Body of pancreas (tissue), 4 donors: ENCODE results near the gene ZNF804B. TPM values are rescaled to one million over a fixed set of nuclear protein-coding genes. Genes with fewer than 3 reads are reported as not detected.

Experiments used
- ATAC-seq: fragments of 150-250 bp; one replicate; pipeline ENCODE4 v1.9.1; 2016
- DNase-seq, 4 donors: peaks; one replicate each; pipeline ENCODE4 v3.0.0-alpha.2; 2019
- H3K27ac ChIP-seq, 4 donors: fragments of 200-600 bp; sonication (generic); 1 replicate in 3 of 4; 2 replicates in 1 of 4; pipeline versions ENCODE4 v1.5.1 to v1.6.1; 2016 to 2019; ENCODE audit warnings: mild to moderate bottlenecking in 1 of 4, mixed read lengths in 1 of 4, moderate library complexity in 1 of 4
- H3K27me3 ChIP-seq, 2 donors: fragments of 200-600 bp; sonication (generic); one replicate each; pipeline ENCODE4 v1.6.0; 2016; ENCODE audit warnings: mild to moderate bottlenecking in 1 of 2
- H3K36me3 ChIP-seq, 2 donors: fragments of 200-600 bp; sonication (generic); replicated peaks in 1 of 2; 2 replicates each; pipeline ENCODE4 v1.5.1; 2016; ENCODE audit warnings: low read depth in 2 of 2; ENCODE audit not compliant: insufficient read depth in 1 of 2
- H3K4me1 ChIP-seq: fragments of 200-600 bp; sonication (generic); one replicate; pipeline ENCODE4 v1.6.0; 2016
- H3K4me3 ChIP-seq, 2 donors: fragments of 200-600 bp; sonication (generic); 1 replicate in 1 of 2; 2 replicates in 1 of 2; pipeline ENCODE4 v1.5.1; 2016 to 2019
- H3K9me3 ChIP-seq, 3 donors: fragments of 200-600 bp; sonication (generic); 1 replicate in 2 of 3; 2 replicates in 1 of 3; pipeline ENCODE4 v1.5.1; 2016
- POLR2A ChIP-seq, 3 donors: fragments of 450-650 bp; IDR thresholded peaks; one replicate each; pipeline ENCODE4 v1.6.1; 2016; ENCODE audit warnings: antibody characterized with exemption in 3 of 3, mild to moderate bottlenecking in 2 of 3
- WGBS, 2 donors: methylation state at CpG; one replicate each; pipeline ENCODE4 v1.1.5; 2017; 5-methylcytosine and 5-hydroxymethylcytosine counted together
- intact Hi-C: fragments of 100-400 bp; cut with DNase I; formaldehyde crosslinking; loops from one replicate; pipeline ENCODE4 v1.15.1; 2023
- total RNA-seq, 2 donors: library from RNA; depleted of rRNA; stranded (reverse); fragments of >200 nt; gene quantifications; one replicate each; pipeline ENCODE4 v1.1.0, GENCODE V29; 2016
- TF ChIP-seq, protein P1 (sequence below), 7 experiments: fragments of 450-650 bp in 4 of 7; fragments of 200-600 bp in 3 of 7; sonication (generic) in 3 of 7; IDR thresholded peaks; one replicate each; pipeline ENCODE4 v1.5.1; 2016 to 2019; ENCODE audit warnings: antibody characterized with exemption in 7 of 7

The ZNF804B gene
- total RNA-seq, 2 donors from 2014 or later = under 0.01 to 4.9 TPM

DNA sequence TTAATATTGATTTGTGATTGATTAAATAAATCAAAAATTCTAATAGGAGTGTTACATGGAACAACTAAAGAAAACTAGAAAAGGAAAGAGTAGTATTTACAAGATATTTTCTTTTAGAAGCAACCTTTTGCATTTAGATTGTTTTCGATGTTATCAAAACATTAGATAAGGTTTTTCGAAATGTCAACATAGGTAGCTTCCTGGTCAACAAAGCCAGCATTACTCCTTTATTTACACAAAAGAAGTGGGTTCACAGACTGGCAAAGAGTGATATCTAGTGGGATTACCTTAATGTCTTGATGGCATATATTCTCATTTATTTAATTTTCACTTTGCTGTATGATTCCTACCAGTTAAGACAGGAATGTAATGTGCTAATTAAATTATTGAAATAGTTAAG lies 153.4 kb downstream of the ZNF804B start:
- Histone ChIP-seq H3K27me3 (no peaks in the 10 kb centered on the region), H3K27ac (no peak overlapping the region), H3K9me3 (no peaks in the 10 kb centered on the region), H3K4me3 (no peak overlapping the region), H3K36me3 (no peaks in the 10 kb centered on the region), H3K4me1 (no peaks in the 10 kb centered on the region)
- intact Hi-C loops = no loop called here
- no peak for DNase-seq
- ATAC-seq = no peak
- TF ChIP-seq POLR2A (IDR thresholded peaks at IDR 0.05) = no peak
- TF ChIP-seq, protein P1, sequence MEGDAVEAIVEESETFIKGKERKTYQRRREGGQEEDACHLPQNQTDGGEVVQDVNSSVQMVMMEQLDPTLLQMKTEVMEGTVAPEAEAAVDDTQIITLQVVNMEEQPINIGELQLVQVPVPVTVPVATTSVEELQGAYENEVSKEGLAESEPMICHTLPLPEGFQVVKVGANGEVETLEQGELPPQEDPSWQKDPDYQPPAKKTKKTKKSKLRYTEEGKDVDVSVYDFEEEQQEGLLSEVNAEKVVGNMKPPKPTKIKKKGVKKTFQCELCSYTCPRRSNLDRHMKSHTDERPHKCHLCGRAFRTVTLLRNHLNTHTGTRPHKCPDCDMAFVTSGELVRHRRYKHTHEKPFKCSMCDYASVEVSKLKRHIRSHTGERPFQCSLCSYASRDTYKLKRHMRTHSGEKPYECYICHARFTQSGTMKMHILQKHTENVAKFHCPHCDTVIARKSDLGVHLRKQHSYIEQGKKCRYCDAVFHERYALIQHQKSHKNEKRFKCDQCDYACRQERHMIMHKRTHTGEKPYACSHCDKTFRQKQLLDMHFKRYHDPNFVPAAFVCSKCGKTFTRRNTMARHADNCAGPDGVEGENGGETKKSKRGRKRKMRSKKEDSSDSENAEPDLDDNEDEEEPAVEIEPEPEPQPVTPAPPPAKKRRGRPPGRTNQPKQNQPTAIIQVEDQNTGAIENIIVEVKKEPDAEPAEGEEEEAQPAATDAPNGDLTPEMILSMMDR (IDR thresholded peaks at IDR 0.05) = no peak
- 19 to 34% methylated on average over 2 of the region's 2 CpGs for WGBS, 2 donors

DNA sequence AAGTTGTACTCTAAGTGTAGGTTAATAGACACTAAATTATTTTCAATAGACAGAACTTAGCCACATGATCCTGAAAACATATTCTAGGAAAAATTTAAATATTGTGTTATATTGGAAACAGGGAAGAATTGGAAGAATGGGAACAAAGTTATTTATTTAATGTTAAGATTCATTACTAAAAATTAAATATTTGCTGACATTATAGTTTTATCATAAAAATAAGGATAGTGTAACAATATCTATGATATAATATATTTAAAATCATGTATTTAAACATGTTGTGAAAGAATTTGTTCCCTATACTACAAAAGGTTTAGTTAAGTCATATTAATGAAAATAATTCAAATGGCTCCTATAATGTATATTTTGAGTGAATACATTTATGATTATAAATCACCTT lies 156.1 kb downstream of the ZNF804B start:
- DNase-seq (no peak), ATAC-seq (no peak)
- Histone ChIP-seq H3K9me3 (no peaks in the 10 kb centered on the region), H3K4me3 (no peak overlapping the region), H3K4me1 (no peaks in the 10 kb centered on the region), H3K27me3 (no peaks in the 10 kb centered on the region), H3K36me3 (no peaks in the 10 kb centered on the region), H3K27ac (no peak overlapping the region)
- no peak for TF ChIP-seq POLR2A (IDR thresholded peaks at IDR 0.05)
- TF ChIP-seq, protein P1 (IDR thresholded peaks at IDR 0.05) = no peak
- intact Hi-C loops = no loop called here

DNA sequence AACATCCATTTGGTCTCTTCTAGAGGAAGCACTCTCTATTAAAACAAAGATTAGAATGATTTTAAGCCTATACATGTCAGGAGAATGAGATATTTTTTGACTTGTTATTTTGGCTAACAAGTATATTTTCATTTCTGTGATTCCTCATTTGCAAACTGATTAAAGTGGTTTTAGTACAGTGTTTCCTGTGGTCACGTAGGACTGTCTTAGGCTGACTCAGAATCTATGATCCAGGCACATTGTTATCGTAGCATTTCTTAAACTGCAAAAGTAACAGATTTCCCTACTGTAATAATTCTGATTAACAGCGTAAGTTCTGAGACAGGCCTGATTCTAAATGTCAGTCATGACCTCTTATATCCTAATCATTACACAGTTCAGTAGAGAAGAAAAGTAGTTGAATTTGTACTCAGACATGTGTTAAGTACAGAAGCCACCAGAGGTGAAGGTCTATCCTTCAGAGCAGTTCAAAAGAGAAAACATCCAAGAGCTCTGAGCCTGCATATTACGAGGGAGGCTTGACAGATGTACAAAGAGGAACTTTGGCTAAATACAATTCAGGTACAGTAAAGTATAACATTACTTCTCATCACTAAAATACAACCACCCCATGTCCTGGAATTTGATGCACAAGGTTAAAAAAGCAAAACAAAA lies 160.1 kb downstream of the ZNF804B start:
- Histone ChIP-seq H3K27ac (no peak overlapping the region), H3K27me3 (no peaks in the 10 kb centered on the region), H3K36me3 (no peaks in the 10 kb centered on the region), H3K9me3 (no peaks in the 10 kb centered on the region), H3K4me1 (no peaks in the 10 kb centered on the region), H3K4me3 (no peak overlapping the region)
- 78 to 82% methylated on average over 4 of the region's 4 CpGs for WGBS, 2 donors
- no peak for TF ChIP-seq POLR2A (IDR thresholded peaks at IDR 0.05)
- TF ChIP-seq, protein P1 (IDR thresholded peaks at IDR 0.05) = no peak
- no peak for DNase-seq
- ATAC-seq = no peak
- intact Hi-C loops = no loop called here

DNA sequence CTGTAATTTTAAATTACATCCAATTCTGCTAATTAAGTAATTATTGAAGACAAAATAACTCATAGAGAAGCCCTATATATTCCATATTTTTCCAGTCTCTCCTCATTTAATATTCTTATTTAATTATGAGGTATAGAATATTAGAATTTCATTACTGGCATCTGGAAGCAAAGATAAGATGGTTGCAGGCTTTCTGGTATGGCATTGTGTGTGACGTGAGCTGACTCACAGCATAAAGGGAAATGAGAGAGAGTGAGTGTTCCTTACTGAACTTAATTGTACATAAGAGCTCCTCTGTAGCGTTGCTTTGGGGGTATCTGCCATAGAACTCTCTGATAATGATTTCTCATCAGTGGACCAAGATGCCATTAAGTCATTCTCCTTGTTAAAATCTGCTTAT lies 163.4 kb downstream of the ZNF804B start:
- TF ChIP-seq POLR2A (IDR thresholded peaks at IDR 0.05) = no peak
- TF ChIP-seq, protein P1 (IDR thresholded peaks at IDR 0.05) = no peak
- no peak for ATAC-seq
- Histone ChIP-seq H3K4me1 (no peaks in the 10 kb centered on the region), H3K9me3 (no peaks in the 10 kb centered on the region), H3K27me3 (no peaks in the 10 kb centered on the region), H3K27ac (no peak overlapping the region), H3K36me3 (no peaks in the 10 kb centered on the region), H3K4me3 (no peak overlapping the region)
- WGBS, 2 donors = 62 to 75% methylated on average over 2 of the region's 2 CpGs
- intact Hi-C loops = no loop called here
- DNase-seq = no peak

DNA sequence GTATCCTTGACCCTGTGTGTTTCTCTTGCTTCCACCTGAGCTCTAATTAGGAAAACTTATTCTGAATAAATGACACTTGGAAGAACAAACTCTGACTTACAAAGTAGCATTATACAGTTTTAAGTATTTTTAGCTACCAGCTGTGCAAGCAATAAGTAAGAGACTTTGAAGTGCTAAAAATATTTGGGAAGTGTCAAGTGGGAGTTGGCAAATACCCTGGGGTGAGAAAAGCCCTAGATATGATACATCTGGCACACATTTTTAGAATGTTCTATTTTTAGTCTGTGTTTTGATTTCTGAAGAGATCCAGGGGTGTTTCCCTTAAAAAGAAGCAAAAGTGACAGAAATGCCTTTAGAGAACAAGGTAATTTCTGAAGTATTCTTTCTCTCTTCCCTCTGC lies 168.8 kb downstream of the ZNF804B start:
- H3K9me3 ChIP-seq = no peaks in the 10 kb centered on the region
- no peaks in the 10 kb centered on the region for H3K4me1 ChIP-seq
- no peak overlapping the region for H3K27ac ChIP-seq
- ATAC-seq (no peak), DNase-seq (no peak)
- TF ChIP-seq POLR2A (IDR thresholded peaks at IDR 0.05) = no peak
- TF ChIP-seq, protein P1 (IDR thresholded peaks at IDR 0.05) = no peak
- no peak overlapping the region for H3K4me3 ChIP-seq
- intact Hi-C loops = no loop called here
- H3K27me3 ChIP-seq = no peaks in the 10 kb centered on the region
- no peaks in the 10 kb centered on the region for H3K36me3 ChIP-seq
